HG03196 (cell line): ENCODE data around the gene SLC12A4.

ENCODE experiments used
- ATAC-seq: cut with Tn5 transposase; IDR thresholded peaks from one replicate; pipeline ENCODE4 v1.9.1; 2021; ENCODE audit not compliant: unreplicated experiment

The SLC12A4 gene

DNA sequence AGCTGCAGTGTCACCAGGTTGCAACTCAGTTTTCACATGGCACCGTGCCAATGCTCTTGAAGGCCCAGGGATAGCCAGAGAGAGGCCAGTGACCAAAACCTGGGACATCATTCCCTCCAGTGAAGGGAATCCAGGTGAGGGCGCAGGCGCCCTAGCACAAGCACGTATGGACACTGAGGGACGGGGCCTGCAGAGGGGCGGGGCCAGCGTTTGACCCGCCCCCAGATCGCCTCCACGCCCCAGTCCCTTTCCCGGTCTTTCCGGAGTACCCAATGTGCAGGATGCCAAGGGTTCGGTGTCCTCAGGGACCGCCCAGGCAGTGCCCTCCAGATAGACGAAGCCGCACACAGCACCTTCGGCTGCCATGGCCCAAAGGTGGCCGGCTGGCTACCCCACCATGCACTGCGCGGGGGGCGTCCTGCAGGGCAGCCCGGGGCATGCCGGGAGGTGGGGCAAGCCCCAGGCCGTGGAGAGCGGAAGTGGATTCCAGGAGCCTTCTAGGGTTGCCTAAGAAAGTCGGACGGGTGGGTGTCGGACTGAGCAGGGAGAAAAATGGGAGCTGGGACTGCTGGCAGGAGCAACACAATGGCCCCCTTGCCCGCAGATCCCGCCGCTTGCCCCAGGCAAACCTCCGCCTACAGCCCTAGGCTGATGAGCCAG lies 4.6 kb downstream of the SLC12A4 start:
- no peak for ATAC-seq

DNA sequence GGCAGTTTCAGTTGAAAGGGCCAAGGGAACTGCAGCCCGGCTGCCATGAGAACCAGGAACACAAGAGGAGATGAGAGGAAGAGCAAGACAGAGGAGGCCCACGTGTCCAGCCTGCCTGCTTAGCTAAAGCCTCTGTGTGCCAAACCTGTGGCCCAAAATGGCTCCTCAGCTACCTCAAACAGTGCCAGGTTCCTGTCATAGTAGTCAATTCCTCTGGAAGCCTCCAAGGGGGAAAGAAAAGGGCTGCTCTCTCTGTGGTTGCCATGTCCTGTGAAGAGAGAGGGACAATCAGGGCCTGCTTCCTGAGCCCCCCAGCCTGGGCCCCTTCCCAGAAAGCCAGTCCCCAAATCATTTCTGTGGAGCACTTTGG lies 5.2 kb downstream of the SLC12A4 start:
- no peak for ATAC-seq

DNA sequence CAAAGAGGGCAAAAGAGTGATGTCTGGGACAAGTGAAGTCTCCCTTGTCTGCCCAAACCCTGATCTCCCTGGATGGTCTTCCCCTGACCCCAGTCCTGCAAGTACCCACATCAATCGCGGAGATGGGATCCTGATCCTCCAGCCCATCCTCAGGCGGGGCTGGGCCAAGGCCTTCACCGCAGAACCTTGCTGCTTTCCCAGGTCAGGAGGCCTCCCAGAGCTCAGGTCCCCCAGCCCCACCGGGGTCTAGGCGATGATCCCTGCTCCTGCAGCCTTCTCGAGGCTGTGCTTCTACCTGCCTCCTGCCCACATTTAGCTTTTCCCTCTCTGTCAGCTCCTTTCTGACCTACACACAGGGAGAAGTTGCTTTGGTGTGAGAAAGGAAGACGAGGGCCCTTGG lies 6.3 kb downstream of the SLC12A4 start:
- no peak for ATAC-seq

DNA sequence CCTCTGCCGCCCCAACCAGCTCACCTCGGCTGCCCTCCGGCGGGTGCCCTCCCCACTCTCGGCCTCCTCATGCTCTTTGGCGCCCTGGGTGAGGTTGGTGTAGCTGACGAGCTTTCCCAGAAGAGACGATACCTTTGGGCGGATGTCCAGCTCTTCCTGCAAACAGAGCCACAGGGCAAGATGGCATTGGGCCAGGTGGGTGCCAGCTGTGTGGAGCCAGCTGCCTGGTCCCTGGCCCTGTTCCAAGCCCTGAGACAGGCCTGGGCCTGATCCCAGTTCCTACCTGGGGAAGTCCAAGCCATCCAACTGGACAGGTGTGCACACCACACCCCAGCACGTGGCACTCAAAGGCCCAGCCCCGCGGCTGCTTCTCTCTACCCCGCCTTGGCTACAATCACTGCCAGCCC lies 6.9 kb downstream of the SLC12A4 start:
- ATAC-seq = no peak

DNA sequence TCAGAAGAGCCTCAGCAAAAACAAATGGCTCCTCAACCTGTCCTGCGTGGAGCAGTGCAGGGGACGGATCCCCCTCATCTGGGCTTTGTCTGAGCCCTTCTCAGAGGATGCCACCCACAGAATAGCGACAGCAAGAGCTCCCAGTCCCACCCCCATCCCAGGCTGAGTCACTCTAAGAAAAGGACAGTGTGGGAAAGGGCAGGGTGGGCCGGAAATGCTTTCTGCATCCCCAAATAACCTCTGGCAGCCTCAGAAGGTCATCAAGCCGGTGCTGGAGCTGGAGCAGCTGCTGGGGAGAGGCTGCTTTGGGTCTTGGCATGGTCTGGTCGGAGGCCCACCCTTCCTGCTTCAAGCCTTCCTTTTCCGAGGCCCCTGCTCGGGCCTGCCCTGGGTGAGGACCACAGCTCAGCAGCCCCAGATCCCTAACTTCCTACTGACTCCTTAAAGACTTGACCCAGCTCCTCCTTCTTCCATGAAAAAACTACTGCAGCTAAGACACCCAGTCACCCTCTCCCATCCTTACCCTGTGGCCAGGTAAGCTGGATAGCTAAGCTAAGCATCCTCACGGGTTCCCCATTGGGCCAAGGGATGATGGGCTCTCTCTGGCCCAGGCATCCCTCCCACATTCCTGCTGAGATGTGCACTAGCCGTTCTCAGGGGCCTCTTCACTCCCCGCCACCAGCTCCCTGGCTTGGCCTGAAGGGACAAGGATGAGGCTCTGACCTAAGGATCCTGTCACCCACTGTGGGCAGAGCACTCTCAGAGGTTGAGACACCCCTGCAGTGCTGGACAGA lies 8.7 kb downstream of the SLC12A4 start:
- no peak for ATAC-seq

DNA sequence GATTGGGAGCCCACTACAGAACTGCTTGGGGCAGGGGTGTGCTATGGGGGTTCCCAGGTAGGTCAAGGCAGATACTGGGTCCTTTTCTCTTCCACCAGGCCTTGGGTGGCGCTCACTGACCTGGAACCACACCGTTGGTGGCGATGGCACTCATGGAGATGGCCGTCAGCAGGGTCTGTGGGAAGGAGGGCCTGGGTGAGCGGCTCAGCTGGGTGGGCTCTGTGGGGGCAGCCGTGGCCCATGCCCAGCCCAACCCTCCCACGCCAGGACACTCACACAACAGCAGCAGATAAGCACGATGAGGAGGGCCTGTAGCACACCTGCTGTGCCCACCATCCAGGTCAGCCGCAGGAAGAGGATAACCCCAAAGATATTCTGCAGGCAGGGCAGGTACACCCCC lies 10.8 kb downstream of the SLC12A4 start:
- no peak for ATAC-seq

DNA sequence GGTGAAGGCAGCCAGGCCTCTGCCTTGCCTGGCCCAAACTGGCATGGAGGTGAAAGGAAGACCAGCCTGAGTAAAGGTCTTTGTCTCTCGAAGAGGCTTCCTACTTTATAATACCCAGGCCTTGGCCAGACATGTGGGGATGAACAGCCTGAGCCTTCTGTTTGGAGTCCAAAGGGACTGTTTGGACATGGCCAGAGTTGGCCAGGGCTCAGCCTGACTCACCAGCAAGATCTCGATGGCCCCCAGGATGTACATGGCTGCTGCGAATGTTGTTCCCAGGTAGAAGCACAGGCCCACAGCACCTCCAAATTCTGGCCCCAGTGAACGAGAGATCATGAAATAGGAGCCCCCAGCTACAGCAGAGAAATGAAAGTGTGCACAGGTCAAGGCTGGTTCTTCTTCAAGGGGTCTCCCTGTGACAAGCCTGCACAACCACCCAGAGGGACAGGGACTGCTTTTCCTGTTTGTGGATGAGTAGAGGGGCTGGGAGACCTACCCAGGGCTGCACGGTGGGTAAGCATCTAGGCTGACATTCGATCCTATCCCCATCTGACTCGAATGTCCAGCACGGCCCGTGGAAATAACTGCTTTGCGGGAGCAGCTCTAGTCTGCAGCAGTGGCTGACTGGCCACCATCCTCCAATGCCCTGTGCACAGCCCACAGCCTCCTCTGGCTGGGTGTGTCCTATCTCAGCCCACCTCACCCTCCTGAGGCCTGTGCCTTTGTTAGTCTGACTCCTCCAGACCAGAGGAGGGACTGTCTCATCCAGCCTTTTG lies 13.8 kb downstream of the SLC12A4 start:
- no peak for ATAC-seq

DNA sequence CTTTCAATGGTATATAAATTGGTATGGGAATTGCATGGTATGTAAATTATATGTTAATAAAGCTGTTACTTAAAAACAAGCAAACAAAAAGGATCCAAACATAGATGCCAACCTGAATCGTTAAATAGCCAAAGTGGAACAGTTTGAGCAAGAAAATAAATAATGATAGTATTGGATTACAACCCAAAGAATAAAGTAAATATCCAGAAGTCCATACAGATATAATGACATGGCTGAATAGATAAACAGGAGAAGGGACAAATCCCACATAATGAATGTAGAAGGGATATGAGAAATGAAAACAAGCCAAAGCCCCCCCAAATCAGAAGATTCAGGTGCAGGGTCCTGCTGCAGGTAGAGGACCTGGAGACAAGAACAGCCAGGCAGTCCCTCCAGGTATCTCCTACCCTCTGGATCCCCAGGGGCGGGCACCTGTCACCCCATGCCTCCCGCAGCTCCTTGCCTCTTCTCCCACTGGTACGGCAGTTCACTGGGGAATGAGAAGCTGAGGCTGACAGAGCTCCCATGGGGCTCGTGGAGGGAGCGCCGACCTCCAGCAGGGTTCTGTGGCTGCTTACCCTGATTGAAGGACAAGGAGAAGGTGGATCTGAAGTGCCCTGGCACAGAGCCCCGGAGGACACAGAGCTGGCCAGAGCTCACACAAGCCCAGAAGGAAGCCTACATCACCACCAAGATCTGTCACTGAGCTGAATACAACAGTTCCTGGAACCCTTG lies 14.6 kb downstream of the SLC12A4 start:
- no peak for ATAC-seq

DNA sequence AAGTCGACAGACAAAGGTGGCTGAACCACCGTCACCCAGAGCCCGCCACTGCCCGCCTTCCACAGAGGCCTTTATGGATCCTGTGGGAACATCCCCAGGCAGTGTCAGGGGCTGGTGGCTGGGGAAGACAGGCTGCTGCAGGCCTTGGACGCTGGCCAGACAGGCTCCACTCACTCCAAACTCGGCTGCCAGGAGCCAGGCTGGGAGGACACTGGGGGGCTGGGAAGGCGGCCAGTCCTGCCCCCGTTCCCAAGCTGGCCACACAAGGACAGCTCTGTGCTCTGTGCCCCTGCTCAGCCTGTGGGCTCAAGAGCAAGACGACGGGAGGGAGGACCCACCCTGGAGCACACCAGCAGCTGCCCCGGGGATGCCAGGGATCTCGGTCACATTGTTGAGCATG lies 17.0 kb downstream of the SLC12A4 start:
- no peak for ATAC-seq

DNA sequence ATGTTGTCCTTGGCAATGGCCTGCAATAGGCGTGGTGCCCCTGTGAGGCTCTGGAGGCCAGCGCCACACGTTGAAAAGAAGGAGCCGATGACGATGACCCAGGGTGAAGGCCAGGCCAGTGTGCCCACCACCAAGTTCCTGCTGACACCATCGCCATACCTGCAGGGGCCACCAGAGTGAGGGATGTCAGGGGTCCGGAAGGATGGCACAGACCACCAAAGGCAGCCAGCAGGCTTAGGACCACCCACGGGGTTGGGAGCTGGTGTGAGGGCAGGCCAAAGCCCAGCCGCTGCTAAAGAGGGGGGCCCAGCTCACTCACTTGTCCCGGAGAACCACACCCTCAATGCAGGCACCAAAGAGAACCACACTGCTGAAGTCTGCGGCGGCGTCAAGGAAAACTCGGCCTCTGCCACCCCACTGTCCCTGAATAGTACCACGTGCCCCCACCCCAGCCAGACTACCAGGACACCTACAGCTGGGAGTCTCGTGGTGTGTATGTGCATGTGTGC lies 18.0 kb downstream of the SLC12A4 start:
- no peak for ATAC-seq

DNA sequence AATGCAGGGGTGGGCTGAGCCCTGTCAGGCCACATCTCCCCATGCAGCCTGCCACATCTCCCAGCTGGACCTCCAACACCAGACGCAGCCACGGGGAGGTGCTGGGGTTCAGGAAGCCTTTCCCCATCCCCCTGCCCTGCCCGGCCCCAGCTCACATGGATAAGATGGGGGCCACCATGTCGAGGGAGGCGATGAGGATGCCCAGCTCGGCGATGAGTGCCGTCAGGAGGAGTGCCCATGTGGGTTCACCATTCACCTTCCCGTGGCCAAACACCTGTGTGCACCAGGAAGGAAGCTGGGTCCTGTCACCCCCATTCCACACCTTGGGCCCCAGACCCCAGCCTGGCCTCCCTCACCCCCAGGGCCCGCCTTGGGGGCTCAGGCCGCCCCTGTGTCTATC lies 18.8 kb downstream of the SLC12A4 start:
- ATAC-seq = no peak

DNA sequence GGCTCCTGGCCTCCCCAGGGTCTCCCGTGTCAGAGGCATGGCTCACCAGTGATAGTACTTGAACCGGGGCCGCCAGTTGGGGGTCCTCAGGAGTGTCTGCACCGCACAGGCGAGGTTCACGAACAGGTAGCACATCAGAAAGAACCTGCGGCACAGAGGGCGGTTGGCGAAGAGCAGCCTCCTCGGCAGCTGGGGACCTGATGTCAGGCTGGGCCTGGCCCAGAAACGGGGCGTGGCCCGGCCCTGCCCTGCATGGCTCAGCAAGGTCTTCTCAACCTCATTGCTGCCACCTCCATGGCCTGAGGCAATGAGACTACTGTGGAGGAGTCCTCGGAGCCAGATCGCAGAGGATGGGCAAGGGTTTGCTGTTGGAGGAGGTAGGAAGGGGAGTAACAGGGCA lies 20.4 kb downstream of the SLC12A4 start:
- ATAC-seq = no peak

DNA sequence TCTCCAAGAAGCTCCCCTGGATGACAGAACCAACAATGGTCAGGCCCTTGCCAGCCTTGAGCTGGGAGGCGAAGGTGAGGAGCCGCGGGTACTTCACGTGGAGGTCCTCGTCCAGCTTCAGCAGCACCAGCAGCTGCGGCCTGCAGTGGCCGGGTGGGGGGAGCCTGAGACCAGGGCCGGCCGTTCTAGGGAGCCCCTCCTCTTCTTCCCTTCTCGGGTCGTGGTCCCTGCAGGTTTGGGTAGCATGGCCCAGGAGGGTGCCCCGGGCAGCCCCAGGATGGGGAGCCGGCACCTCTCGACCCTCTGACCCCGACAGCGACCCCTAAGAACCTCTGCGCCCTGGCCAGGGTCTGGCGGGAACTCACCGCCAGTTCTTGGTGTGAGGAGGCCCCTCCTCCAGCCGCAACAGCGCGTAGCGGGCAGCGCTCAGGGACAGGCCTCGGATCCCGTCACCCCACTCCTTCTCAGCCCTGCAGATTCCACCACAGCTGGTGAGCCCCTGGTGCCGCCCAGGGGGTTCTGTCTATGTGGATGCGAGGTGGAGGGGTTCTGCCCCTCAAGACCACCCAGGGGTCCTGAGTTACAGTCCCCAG lies 21.4 kb downstream of the SLC12A4 start:
- ATAC-seq = no peak

DNA sequence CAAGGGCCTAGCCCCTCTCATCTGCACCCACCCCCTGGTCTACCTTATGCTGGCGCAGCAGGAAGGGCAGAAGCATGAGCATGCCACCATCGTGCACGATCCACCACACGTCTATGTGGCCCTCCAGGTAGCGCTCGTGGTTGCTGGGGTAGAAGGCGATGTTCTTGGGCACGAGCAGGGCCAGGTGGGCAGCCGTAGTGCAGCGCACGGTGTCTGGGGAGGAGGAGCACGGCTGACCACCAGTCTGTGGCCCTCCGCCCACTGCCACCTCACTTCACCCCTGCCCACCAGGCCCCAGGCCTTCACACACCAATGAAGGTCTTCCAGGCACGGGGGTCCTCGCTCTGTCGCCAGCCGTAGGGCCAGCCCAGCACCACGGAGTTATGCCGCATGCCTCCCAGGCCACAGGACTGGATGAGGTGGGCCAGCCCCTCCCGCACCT lies 22.3 kb downstream of the SLC12A4 start:
- no peak for ATAC-seq

DNA sequence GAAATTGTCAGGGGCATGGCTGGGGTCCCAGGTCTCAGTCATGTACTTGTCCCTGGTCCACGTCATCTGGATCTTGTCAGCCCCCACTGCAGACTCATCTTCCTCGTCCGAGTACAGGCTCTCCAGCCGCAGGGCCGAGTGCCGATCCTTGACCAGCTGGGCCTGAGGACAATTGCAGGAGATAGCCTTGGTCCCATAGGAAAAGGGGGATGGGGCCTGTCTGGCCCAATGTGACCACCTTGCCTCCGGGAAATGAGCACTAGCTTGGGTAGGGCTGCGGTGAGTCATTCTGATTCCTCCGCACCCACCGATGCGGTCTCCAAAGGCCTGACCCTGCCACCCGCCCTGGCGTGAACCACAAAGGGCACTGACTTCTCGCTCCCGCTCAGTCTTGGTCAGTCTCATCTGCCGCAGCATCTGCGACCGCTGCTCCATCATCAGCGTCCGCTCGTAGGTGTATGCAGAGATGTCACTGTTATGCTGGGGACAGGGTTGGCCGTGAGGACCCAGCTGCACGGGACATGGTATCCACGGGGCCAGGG lies 23.0 kb downstream of the SLC12A4 start:
- no peak for ATAC-seq

DNA sequence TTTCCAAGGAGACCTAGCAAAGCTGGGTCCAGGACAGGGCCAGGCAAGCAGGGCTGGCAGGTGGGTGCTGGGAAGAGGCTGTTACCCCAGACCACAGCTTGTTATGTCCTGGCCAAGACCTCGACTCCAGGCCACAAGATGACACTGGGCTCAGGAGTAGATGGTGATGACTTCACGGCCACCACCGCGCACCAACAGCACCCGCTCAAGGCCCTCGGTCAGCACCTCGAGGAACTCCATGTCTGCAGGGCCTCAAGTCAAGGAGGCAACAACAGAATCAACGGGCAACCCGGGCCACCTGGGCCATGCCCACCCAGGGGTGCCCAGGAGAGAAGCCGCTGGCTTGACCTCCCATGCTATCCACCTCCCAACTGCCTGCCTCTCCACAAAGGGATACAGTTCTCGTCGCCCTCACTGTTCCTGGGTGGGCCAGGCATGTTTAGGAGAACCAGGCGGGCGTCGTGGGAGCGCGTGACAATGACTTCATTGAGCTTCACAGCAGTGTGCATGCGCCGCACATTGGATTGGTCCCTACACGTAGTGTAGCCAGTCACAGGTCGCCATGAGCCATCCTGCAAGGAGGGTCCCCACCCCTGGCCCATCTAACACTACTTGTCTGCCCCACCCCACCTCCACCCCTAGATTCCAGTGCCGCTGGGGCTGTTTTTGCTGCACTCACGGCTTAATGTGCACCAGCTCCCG lies 23.6 kb downstream of the SLC12A4 start:
- ATAC-seq = no peak

DNA sequence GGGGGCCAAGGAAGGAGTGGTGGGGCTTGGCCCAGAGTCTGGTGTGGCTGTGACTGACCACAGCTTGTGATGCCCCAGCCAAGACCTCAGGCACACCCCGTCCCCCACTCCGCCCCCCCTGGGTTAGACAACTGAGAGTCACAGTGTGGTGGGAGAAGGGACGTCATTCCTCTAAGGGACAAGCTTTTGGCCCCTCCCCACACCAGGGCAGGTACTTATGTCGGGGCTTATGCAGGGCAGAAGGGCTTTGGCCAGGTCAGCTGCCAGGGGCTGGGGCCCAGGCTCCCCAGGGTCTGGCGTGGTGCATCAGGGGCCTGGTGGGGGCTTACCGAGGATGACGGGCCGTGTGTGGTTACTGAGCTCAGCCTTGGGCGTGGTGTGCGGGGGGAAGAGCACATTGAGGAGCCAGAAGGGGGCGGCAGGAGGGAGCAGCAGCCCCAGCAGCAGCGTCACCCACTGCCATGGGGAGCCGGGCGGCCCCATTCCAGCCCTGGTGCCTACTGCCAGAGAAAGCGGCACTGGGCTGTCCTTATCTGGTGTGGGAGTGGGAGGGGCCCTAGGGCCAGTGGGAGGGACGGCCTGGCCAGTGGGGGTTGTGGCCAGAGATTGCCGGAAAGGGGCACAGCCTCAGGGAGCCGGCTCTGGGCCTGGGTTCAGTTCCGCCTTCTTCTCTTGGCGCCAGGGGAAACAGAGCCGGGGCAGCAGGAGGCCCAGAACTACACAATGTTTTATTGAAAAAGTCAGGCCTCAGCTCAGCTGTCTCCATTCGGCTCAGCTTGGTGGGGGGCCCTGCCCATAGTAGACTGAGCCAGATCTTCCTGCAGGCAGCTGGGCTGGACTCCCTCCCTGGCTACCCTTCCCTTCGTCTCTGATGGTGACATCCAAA lies 24.6 kb downstream of the SLC12A4 start, which contains the start of gene LCAT:
Gene LCAT (minus strand): TSS at position 502 of the 886 bp plus-strand sequence. CDS start 19 bp downstream, at position 483.
- ATAC-seq = no peak

DNA sequence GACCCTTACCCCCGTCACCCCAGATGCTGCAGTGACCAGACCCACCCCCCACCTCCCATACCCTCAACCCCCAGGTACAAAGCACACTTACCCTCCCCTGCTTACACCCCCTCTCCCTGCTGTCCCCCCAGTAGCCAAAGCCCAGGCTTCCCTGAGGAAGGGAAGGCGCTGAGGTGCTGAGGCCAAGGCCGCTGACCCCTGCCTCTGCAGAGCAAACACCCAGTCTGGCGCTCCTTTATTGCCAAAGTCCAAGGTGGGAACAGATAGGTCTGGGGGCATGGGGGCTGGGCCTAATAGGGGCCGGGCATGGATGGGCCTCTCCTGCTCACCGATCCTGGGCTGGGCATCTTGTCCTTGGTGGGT lies 25.2 kb downstream of the SLC12A4 start:
- ATAC-seq = no peak
